Suppressor macrophage (primary cell): ENCODE results near the gene RHBDF2.
"Not testable (repeated sequence)": the region's sequence is repeated elsewhere in the genome, so short reads cannot be mapped to it uniquely, and the experiment has no call there.

Experiments used
- DNase-seq, 4 experiments: peaks; one replicate each; pipeline ENCODE4 v3.0.0-alpha.2; 2020 to 2022

Gene RHBDF2

DNA sequence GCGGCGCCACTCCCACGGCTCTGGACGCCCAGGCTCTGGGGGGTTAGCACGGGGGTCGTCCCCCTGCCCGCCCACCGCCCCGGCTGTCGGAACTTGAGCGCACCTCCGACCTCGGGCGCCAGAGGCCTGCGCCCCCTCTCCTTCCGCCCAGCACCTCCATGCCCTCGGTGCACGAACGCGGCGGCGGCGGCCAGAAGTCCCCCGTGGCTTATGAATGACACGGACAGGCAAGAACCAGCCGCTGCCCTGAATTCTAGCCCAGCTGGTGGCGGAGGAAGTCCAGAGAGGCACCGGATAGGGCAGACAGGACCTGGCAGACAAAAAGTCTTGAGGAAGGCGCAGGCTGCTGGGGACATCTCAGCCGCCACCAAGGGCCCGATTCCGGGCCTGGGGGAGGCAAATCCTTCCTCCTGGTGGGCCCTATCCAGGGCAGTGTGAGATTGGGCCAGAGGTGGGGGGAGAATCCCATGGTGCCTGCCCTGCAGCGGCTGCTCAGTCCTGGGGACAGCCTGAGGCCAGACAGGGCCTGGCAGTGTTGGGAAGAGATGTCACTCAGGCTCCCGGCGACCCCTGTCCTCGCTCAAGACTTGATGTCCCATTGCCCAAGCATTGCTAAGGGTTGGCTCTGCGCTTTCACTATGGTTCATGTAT, 37.2 kb upstream of the RHBDF2 start:
- peak; percentile 43 to 64 (median 48) for DNase-seq

- peak in 2 of 4 experiments; percentile 30 to 54 for DNase-seq
Observed at GRCh38 chr17:76537578-76538280, 36.5 kb upstream of the RHBDF2 start, which contains the start of gene CYGB. TSS of gene CYGB (minus strand) at chr17:76537709. CDS start at chr17:76537542, 167 bp downstream.

DNA sequence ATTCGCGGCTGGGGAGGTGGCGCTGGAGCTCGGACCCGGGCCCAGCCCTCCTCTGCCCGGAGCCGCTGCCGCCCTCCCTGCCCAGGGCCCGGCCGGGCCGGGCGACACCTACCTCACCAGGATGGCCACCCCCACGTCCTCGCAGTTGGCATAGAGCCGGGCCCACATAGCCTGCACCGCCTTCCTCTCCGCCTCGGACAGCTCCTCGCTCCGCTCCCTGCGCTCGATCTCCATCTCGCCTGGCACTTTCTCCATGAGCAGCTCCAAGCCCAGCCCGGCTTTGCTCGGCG, 36.0 kb upstream of the RHBDF2 start:
- peak in 3 of 4 experiments; percentile 41 to 63 (median 51) for DNase-seq

GRCh38 chr17:76536511-76537287, 35.5 kb upstream of the RHBDF2 start:
- no peak for DNase-seq

- DNase-seq: no peak
Observed at GRCh38 chr17:76535788-76536510, 34.7 kb upstream of the RHBDF2 start.

DNA sequence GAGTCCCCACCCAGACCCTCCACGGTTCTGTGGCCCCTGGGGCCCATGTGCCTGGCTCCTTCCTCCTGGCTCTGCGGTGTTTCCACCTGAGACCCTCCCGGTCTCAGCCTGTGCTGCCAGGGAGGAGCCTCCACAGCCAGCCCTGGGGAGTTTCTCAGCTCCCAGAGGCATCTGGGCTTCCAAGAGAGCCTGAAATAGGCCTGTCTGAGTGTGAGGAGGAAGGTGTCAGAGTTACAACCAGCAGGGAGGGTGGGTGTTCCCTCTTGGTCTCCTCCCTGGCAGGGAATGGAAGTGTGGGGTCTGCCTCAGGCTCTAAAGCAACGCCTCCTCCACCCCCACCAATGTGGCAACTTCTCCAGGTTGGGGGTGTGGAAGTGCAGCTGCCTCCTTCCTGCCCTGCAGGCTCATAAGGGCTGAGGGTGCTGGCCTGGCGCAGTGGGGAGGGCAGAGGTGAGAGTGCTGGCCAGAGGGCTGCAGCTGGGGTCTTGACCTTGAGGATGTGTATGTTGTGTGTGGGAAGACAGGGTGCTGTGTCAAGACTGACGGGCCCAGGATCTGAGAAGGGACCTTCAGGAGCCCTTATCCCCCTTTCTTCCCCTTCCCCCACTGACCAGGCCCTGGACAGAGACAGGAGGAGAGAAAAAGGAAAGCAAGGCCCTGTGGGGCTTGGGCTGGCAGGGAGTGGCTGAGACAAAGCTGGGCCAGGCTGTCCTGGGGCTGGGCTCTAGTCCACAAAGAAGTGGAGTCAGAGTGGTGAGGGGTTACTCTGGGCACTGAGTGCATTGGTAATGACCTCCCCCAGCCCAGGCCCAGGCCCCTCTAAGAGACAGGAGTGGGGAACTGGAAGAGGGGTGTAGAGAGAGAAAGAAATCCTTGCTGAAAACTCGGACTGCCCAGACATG, 33.9 kb upstream of the RHBDF2 start:
- DNase-seq: peak in 3 of 4 experiments; percentile 53 to 69 (median 60)

GRCh38 chr17:76533640-76534359, 32.6 kb upstream of the RHBDF2 start:
- not testable (repeated sequence) for DNase-seq

DNA sequence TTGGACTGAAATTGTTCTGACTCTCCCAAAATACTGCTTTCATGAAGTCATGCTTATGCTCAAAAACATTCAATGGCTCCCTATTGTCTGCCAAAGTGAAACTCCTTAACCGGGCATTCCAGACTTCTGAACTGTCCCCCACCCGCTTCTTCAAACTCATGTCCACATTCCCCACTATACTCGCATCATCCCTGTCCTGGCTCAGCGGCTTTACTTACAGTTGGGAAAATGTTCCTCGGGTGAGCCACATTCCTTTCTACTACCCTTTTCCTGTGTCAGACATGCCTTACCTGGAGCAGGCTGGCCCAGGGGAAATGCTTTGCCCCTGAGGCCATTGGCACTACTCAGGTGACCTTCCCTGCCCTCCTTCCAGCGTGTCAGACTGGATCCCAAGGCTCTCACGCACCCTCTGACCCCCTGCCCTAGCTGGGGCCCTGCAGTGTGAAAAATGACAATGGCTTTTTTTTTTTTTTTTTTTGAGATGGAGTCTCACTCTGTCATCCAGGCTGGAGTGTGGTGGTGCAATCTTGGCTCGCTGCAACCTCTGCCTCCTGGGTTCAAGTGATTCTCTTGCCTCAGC, 30.9 kb upstream of the RHBDF2 start:
- DNase-seq: no peak

DNA sequence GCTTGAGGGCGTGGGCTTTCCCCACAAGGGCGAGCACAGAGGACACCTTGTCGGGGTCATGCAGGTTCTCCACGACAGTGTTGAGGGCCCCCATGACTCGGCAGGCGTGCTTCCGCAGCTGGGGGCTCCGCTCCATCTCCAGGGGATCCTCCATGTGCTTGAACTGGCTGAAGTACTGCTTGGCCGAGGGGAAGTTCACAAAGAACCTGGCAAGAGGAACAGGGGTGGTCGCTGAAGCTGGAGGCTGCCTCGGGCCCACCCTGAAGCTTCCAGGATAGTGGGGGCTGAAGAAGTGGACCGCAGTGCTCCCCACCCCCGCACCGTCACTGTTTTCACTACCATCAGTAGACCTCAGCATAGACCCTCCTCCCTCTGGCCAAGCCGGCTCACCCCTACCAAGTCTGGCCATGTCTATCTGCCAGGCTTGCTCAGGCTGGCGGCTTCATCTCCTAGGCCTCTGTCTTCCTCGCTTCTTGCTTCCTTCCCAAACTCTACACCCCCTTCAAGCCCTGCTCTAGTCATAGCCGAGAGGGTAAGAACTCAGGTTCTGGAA, 30.3 kb upstream of the RHBDF2 start:
- DNase-seq: no peak

DNA sequence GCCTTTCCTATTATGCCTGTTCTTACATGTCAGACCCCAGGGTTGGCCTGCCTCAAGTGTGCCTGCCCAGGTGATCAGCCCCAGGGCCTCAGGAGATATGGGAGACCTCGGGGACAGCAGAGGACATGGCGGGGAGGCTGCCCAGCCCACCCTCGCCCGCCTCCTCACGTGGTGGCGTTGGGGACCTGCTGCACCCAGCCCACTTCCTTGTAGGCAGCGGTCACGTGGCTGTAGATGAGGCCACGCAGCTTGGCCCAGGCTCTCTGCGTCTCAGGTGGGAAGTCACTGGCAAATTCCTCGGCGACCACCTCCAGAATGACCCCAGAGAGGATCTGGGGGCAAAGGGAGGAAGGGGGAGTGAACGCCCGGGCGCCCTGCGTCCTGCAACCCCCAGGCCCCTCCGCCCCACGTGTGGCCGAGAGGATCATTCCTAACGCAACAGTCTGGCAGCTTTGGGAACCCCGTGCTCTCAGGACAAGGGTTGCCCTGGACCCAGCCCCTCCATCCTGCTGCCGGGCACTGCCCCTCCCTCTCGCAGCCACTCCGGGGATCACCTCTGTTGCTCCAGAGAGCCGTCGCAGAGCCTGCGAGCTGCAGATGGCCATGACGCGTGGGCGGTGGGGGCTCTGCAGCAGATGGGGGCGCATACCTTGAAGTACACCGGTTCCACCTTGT, 29.7 kb upstream of the RHBDF2 start:
- DNase-seq: no peak

GRCh38 chr17:76530095-76530723, 29.0 kb upstream of the RHBDF2 start:
- DNase-seq: peak; percentile 68 to 85 (median 78)

GRCh38 chr17:76529224-76530094, 28.2 kb upstream of the RHBDF2 start:
- DNase-seq: peak; percentile 80 to 87 (median 86)

DNA sequence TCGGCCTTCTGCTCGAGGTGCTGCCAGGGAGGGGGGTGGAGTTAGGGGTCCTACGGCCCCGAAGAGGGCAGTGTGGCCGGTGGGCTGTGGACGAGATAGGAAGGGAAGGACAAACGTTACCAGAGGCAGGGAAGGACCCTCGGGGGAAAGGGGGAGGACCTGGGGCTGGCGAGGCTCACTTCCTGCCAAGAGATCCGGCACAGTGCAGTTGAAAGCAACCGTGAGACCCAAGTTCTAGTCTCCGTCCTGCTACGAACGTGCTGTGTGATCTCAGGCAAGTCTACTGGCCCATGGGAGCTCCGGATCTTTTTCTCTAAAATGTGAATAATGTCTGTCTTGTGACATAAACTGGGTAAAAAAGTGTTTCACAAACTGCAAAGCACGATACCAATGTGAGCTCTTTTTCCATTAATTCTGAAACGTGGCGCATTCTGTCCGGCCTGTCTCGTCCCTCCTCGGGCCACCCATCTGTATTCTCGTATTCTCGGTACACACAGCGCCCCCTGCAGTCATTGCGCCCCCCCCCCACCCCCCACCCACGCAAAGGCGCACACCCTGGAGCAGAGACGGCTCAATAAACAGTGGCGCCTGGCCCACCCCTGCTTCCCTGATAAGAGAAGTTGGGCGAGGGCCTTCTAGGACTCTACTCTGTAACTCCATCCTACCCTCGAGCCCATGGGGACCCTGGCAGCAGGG, 27.5 kb upstream of the RHBDF2 start:
- peak in 1 of 4 experiments; percentile 24 for DNase-seq

GRCh38 chr17:76528156-76528527, 26.9 kb upstream of the RHBDF2 start:
- DNase-seq: no peak

DNA sequence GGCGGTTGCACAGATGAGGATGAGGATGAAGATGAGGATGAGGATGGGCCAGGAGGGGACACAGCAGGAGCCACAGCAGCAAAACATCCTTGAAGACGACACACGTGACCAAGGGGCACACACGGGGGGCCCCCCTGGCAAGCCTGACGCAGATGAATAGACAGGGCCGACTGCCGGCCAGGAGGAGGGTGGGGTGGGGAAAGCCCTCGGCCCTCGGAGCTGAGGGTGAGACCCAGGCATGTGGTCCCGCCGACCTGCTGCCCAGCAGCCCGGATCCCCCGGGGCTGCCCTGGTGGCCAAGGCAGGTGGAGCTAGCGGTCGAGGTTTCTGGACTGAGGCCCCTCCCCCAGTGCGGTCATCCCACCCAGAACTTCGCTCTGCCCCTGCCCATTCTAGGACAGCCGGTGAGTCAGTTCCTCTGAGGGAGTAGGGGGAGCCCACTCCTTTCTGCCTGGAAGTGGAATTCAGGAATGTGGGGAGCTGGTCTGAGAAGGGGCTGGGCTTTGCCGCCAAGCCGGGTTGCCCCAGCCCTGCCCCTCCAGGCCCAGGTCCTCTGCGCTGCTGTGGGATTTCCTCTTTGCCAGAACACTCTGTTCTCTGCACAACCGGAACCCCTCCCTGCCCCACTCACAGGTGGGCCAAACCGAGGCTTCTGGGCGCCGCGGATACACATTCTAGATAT, 26.3 kb upstream of the RHBDF2 start:
- peak; percentile 41 to 66 (median 52) for DNase-seq

DNA sequence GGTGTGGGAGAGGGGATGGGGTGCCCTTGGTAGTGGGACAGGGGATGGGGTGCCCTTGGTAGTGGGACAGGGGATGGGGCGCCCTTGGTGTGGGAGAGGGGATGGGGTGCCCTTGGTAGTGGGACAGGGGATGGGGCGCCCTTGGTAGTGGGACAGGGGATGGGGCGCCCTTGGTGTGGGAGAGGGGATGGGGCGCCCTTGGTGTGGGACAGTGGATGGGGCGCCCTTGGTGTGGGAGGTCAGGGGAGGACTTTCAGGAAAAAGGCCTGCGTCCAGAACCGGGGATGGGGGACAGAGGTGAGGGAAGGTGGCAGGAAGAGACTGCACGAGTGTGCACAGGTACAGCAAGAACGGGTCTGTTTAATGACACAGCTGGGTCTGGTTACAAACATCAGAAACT, 25.8 kb upstream of the RHBDF2 start:
- DNase-seq: not testable (repeated sequence)

- not testable (repeated sequence) for DNase-seq
Observed at GRCh38 chr17:76525513-76525833, 24.2 kb upstream of the RHBDF2 start.
